Astrocyte (in vitro differentiated cells and primary cell): ENCODE measurements around the gene KRT26. TPM values are rescaled to one million over a fixed set of nuclear protein-coding genes. Genes with fewer than 3 reads are reported as not detected.

Experiments
- DNase-seq: peaks from one replicate; pipeline ENCODE4 v3.0.0-alpha.2; 2010; ENCODE audit warnings: low read depth
- FAIRE-seq: peaks from 2 replicates; lab custom pipeline; 2011; peaks lifted over from hg19 to GRCh38; lab: Jason Lieb, UNC
- H2AFZ ChIP-seq: 2 replicates; pipeline ENCODE4 v1.6.0; 2012; ENCODE audit warnings: low read depth, low read length, inconsistent platforms
- H3K27ac ChIP-seq: 2 replicates; pipeline ENCODE4 v1.5.1; 2011; ENCODE audit warnings: low read depth, low read length, inconsistent platforms
- H3K27me3 ChIP-seq: 2 replicates; pipeline ENCODE4 v1.6.0; 2011; ENCODE audit warnings: low read length, inconsistent platforms; ENCODE audit not compliant: insufficient read depth
- H3K36me3 ChIP-seq: 2 replicates; pipeline ENCODE4 v1.5.1; 2011; ENCODE audit warnings: low read length, inconsistent platforms; ENCODE audit not compliant: insufficient read depth
- H3K4me1 ChIP-seq: 2 replicates; pipeline ENCODE4 v1.5.1; 2011; ENCODE audit warnings: low read length, inconsistent platforms; ENCODE audit not compliant: insufficient read depth
- H3K4me2 ChIP-seq: 2 replicates; pipeline ENCODE4 v1.6.0; 2012; ENCODE audit warnings: low read length, inconsistent platforms
- H3K4me3 ChIP-seq: 2 replicates; pipeline ENCODE4 v1.5.1; 2011; ENCODE audit warnings: low read depth, mild to moderate bottlenecking, low read length, inconsistent platforms; ENCODE audit not compliant: insufficient read depth
- H3K79me2 ChIP-seq: 2 replicates; pipeline ENCODE4 v1.6.0; 2012; ENCODE audit warnings: mild to moderate bottlenecking, low read length, inconsistent platforms; ENCODE audit not compliant: insufficient read depth
- H3K9ac ChIP-seq: 2 replicates; pipeline ENCODE4 v1.6.0; 2012; ENCODE audit warnings: mild to moderate bottlenecking, low read length, inconsistent platforms
- H3K9me3 ChIP-seq: 2 replicates; pipeline ENCODE4 v1.5.1; 2012; ENCODE audit warnings: low read depth, mild to moderate bottlenecking, low read length, inconsistent platforms; ENCODE audit not compliant: insufficient read depth
- H4K20me1 ChIP-seq: 2 replicates; pipeline ENCODE4 v1.6.0; 2012; ENCODE audit warnings: low read length, inconsistent platforms; ENCODE audit not compliant: insufficient read depth
- H3K27ac Mint-ChIP-seq: one replicate; pipeline ENCODE4 v1.8.0; 2021; ENCODE audit warnings: mild to moderate bottlenecking, mixed read lengths; ENCODE audit not compliant: unreplicated experiment
- H3K27me3 Mint-ChIP-seq: one replicate; pipeline ENCODE4 v1.8.0; 2021; ENCODE audit warnings: low read depth, mixed read lengths; ENCODE audit not compliant: unreplicated experiment
- H3K36me3 Mint-ChIP-seq: one replicate; pipeline ENCODE4 v1.8.0; 2021; ENCODE audit warnings: low read depth, mixed read lengths; ENCODE audit not compliant: unreplicated experiment
- H3K4me1 Mint-ChIP-seq: one replicate; pipeline ENCODE4 v1.8.0; 2021; ENCODE audit warnings: low read depth, mixed read lengths; ENCODE audit not compliant: unreplicated experiment
- H3K4me3 Mint-ChIP-seq: one replicate; pipeline ENCODE4 v1.8.0; 2021; ENCODE audit warnings: mild to moderate bottlenecking, moderate library complexity, mixed read lengths; ENCODE audit not compliant: unreplicated experiment
- H3K9me3 Mint-ChIP-seq: one replicate; pipeline ENCODE4 v1.8.0; 2021; ENCODE audit warnings: mild to moderate bottlenecking, mixed read lengths; ENCODE audit not compliant: unreplicated experiment
- CTCF ChIP-seq: IDR thresholded peaks from 2 replicates; pipeline ENCODE4 v1.5.1; 2011; ENCODE audit warnings: low read depth, mild to moderate bottlenecking, inconsistent platforms, low read length, moderate library complexity; ENCODE audit not compliant: insufficient read depth
- EZH2 ChIP-seq: IDR thresholded peaks from 2 replicates; pipeline ENCODE4 v1.6.1; 2012; ENCODE audit warnings: mild to moderate bottlenecking, low read length, inconsistent platforms; ENCODE audit not compliant: insufficient read depth
- total RNA-seq: library from RNA; stranded (reverse); gene quantifications from 2 replicates; pipeline ENCODE4 v1.2.1, GENCODE V29; 2021

KRT26 gene
- total RNA-seq, 1 donor from 2014 or later: not detected

DNA sequence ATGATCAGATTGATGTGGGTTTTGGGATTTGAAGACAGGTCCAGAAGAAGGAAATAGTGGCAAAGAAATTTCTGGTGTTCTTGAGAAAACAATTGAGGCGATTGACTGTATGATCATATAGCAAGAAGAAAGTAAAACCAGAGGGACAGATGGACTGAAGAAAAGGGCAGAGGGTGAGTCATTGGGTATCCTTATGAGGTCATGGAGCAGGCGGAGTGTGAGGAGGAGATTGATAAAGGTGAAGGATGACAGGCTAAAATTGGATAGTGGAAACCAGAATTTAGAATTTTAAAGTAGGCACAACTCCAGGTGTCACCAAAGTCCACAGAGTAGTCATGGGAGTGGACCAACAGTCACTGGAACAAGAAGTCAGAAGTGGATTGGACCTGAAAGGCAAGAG is 29.2 kb upstream of the KRT26 start:
- H3K79me2 ChIP-seq: no peaks in the 10 kb centered on the region
- Mint-ChIP-seq H3K9me3 (peaks cover 1% of the 10 kb centered on the region), H3K4me3 (no peak overlapping the region), H3K4me1 (no peaks in the 10 kb centered on the region), H3K27me3 (peaks cover 11% of the 10 kb centered on the region), H3K27ac (no peak overlapping the region), H3K36me3 (no peaks in the 10 kb centered on the region)
- TF ChIP-seq EZH2 (no peak), CTCF (no peak)
- no peak overlapping the region for H3K27ac ChIP-seq
- H3K9ac ChIP-seq: no peak overlapping the region
- no peak for DNase-seq
- no peaks in the 10 kb centered on the region for H4K20me1 ChIP-seq
- H2AFZ ChIP-seq: no peak overlapping the region
- H3K27me3 ChIP-seq: peaks cover 29% of the 10 kb centered on the region
- no peak for FAIRE-seq
- no peaks in the 10 kb centered on the region for H3K9me3 ChIP-seq
- no peak overlapping the region for H3K4me3 ChIP-seq
- H3K36me3 ChIP-seq: no peaks in the 10 kb centered on the region
- H3K4me2 ChIP-seq: no peak overlapping the region
- H3K4me1 ChIP-seq: no peaks in the 10 kb centered on the region

DNA sequence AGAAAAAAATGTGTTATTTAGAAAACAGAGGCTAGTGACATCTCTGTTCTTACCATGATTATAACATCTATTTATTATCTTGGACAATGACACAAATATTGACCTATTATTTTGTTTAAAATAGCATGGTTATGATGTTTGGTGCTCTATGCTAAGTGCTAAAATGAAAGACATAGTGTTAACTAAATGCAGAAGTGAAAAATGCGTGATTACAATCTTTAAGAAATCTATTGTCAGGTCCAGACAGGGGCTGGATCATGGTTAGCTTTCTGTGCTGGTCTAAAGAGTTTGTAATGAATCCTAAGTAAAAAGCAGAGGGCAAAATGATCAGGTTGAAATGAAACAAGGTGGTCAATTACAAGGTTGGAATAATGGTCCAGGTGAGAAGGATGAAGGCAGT is 28.4 kb upstream of the KRT26 start:
- H3K27me3 Mint-ChIP-seq: peaks cover 12% of the 10 kb centered on the region
- no peak overlapping the region for H3K27ac Mint-ChIP-seq
- H3K4me3 ChIP-seq: no peak overlapping the region
- H3K9me3 Mint-ChIP-seq: peaks cover 1% of the 10 kb centered on the region
- peaks cover 37% of the 10 kb centered on the region for H3K27me3 ChIP-seq
- no peaks in the 10 kb centered on the region for H3K4me1 ChIP-seq
- H4K20me1 ChIP-seq: no peaks in the 10 kb centered on the region
- no peaks in the 10 kb centered on the region for H3K4me1 Mint-ChIP-seq
- no peaks in the 10 kb centered on the region for H3K36me3 Mint-ChIP-seq
- FAIRE-seq (no peak), DNase-seq (no peak)
- no peaks in the 10 kb centered on the region for H3K79me2 ChIP-seq
- TF ChIP-seq EZH2 (no peak), CTCF (no peak)
- H3K9me3 ChIP-seq: no peaks in the 10 kb centered on the region
- H3K4me2 ChIP-seq: no peak overlapping the region
- H3K4me3 Mint-ChIP-seq: no peak overlapping the region
- H3K9ac ChIP-seq: no peak overlapping the region
- H2AFZ ChIP-seq: no peak overlapping the region
- H3K36me3 ChIP-seq: no peaks in the 10 kb centered on the region
- H3K27ac ChIP-seq: no peak overlapping the region

DNA sequence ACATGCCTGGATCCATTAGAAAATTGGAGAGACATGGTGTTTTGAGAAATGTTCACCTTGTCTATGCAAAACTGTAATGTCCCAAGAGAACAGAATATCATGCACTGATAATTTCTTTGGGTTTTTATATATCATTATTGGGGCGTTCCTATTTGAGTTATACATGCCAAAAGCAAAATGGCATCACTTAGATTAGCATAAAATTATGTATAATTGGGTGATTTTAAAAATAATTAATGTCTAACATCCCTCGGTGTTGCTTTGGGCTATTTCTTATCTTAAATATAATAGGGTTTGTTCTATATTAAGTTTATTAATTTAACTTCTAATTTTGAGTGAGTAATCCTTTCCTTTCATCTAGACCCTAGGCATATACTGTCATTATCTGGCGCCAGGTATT is 27.9 kb upstream of the KRT26 start, which contains the start of gene KRT28:
Gene KRT28, minus strand, starts transcription at position 101 of the 400 bp plus-strand sequence. Its CDS starts 66 bp downstream, at position 35.
- FAIRE-seq: no peak
- Histone ChIP-seq H3K27me3 (peaks cover 41% of the 10 kb centered on the region), H4K20me1 (no peaks in the 10 kb centered on the region), H2AFZ (no peak within 1 kb of the TSS), H3K4me1 (no peaks in the 10 kb centered on the region), H3K79me2 (no peaks in the 10 kb centered on the region), H3K4me3 (no peak within 1 kb of the TSS), H3K27ac (no peak within 1 kb of the TSS), H3K36me3 (no peaks in the 10 kb centered on the region), H3K9me3 (no peaks in the 10 kb centered on the region), H3K4me2 (no peak within 1 kb of the TSS), H3K9ac (no peak within 1 kb of the TSS)
- peaks cover 1% of the 10 kb centered on the region for H3K9me3 Mint-ChIP-seq
- no peak for DNase-seq
- H3K36me3 Mint-ChIP-seq: no peaks in the 10 kb centered on the region
- H3K27ac Mint-ChIP-seq: no peak within 1 kb of the TSS
- H3K4me1 Mint-ChIP-seq: no peaks in the 10 kb centered on the region
- H3K27me3 Mint-ChIP-seq: peaks cover 15% of the 10 kb centered on the region
- no peak within 1 kb of the TSS for H3K4me3 Mint-ChIP-seq
- TF ChIP-seq CTCF (no peak), EZH2 (no peak)
